HG03439 (cell line): Measurements from ENCODE around the gene DNAJB6.
"Not testable (repeated sequence)": the region's sequence is repeated elsewhere in the genome, so short reads cannot be mapped to it uniquely, and the experiment has no call there.

Experiments
- ATAC-seq: cut with Tn5 transposase; IDR thresholded peaks from one replicate; pipeline ENCODE4 v1.9.1; 2021; ENCODE audit warnings: mild to moderate bottlenecking, moderate library complexity; ENCODE audit not compliant: unreplicated experiment

DNAJB6 gene

GRCh38 chr7:157320608-157320980, 16.2 kb upstream of the DNAJB6 start:
- ATAC-seq, result no peak

GRCh38 chr7:157323401-157323800, 13.4 kb upstream of the DNAJB6 start:
- ATAC-seq, result no peak

GRCh38 chr7:157329447-157329846, 7.4 kb upstream of the DNAJB6 start:
- no peak for ATAC-seq

- not testable (repeated sequence) for ATAC-seq
Measured at GRCh38 chr7:157330567-157330966, 6.2 kb upstream of the DNAJB6 start.

- not testable (repeated sequence) for ATAC-seq
Measured at GRCh38 chr7:157331049-157331448, 5.8 kb upstream of the DNAJB6 start.

GRCh38 chr7:157335236-157335635, 1.6 kb upstream of the DNAJB6 start:
- ATAC-seq, result no peak

GRCh38 chr7:157335991-157336382, 817 bp upstream of the DNAJB6 start:
- no peak for ATAC-seq

- ATAC-seq, result peak; percentile 48
Measured at GRCh38 chr7:157337316-157338149, 729 bp downstream of the DNAJB6 start.

- ATAC-seq, result peak; percentile 23
Measured at GRCh38 chr7:157339777-157340677, 3.2 kb downstream of the DNAJB6 start.

- ATAC-seq, result no peak
Measured at GRCh38 chr7:157347217-157347904, 10.6 kb downstream of the DNAJB6 start.

GRCh38 chr7:157348548-157348947, 11.7 kb downstream of the DNAJB6 start:
- ATAC-seq, result no peak

GRCh38 chr7:157352516-157352915, 15.7 kb downstream of the DNAJB6 start:
- ATAC-seq, result no peak

- ATAC-seq, result no peak
Measured at GRCh38 chr7:157355784-157356511, 19.1 kb downstream of the DNAJB6 start.

- peak; percentile 88 for ATAC-seq
Measured at GRCh38 chr7:157357129-157358040, 20.6 kb downstream of the DNAJB6 start.

- ATAC-seq, result no peak
Measured at GRCh38 chr7:157358041-157358752, 21.4 kb downstream of the DNAJB6 start.

- ATAC-seq, result no peak
Measured at GRCh38 chr7:157358753-157359096, 21.9 kb downstream of the DNAJB6 start.

GRCh38 chr7:157359581-157359980, 22.8 kb downstream of the DNAJB6 start:
- no peak for ATAC-seq

- no peak for ATAC-seq
Measured at GRCh38 chr7:157360483-157361025, 23.8 kb downstream of the DNAJB6 start.

- ATAC-seq, result no peak
Measured at GRCh38 chr7:157361537-157361936, 24.7 kb downstream of the DNAJB6 start.
